ENCODE results near the gene KCNK5. TPM values are rescaled to one million over a fixed set of nuclear protein-coding genes. Genes with fewer than 3 reads are reported as not detected.

The KCNK5 gene
- total RNA-seq, 2 donors from 2014 or later: 1.1 to 2.0 TPM

DNA sequence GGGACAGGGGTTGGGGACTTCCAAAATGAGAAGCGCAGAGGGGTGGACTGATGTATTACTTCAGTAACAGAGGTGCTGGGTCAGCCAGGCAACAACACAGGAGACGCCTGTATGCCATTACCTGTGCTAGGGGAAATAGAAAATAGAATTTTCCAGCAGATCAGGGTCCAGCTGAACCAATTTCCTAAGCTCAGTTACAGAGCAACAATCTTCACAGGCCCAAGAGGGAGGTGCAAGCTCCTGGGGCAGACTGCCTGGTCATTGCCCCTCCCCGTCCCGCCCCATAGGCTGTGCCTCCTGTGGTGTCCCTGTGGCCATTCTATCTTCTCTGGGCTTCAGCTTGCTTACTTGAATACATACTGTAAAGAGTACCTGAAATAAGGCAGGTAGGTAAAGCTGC lies 3.7 kb downstream of the KCNK5 start:
- H3K36me3 ChIP-seq: no peaks in the 10 kb centered on the region
- H3K27ac ChIP-seq: no peak overlapping the region
- TF ChIP-seq, protein P1, sequence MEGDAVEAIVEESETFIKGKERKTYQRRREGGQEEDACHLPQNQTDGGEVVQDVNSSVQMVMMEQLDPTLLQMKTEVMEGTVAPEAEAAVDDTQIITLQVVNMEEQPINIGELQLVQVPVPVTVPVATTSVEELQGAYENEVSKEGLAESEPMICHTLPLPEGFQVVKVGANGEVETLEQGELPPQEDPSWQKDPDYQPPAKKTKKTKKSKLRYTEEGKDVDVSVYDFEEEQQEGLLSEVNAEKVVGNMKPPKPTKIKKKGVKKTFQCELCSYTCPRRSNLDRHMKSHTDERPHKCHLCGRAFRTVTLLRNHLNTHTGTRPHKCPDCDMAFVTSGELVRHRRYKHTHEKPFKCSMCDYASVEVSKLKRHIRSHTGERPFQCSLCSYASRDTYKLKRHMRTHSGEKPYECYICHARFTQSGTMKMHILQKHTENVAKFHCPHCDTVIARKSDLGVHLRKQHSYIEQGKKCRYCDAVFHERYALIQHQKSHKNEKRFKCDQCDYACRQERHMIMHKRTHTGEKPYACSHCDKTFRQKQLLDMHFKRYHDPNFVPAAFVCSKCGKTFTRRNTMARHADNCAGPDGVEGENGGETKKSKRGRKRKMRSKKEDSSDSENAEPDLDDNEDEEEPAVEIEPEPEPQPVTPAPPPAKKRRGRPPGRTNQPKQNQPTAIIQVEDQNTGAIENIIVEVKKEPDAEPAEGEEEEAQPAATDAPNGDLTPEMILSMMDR (IDR thresholded peaks at IDR 0.05): no peak
- H3K4me3 ChIP-seq: no peak overlapping the region
- H3K27me3 ChIP-seq: peaks cover 4 to 8% of the 10 kb centered on the region in 2 donors
- H3K4me1 ChIP-seq: peaks cover 0 to 15% of the 10 kb centered on the region in 2 donors
- no peaks in the 10 kb centered on the region for H3K9me3 ChIP-seq
- no peak for DNase-seq (ENCODE audit: low spot score)

DNA sequence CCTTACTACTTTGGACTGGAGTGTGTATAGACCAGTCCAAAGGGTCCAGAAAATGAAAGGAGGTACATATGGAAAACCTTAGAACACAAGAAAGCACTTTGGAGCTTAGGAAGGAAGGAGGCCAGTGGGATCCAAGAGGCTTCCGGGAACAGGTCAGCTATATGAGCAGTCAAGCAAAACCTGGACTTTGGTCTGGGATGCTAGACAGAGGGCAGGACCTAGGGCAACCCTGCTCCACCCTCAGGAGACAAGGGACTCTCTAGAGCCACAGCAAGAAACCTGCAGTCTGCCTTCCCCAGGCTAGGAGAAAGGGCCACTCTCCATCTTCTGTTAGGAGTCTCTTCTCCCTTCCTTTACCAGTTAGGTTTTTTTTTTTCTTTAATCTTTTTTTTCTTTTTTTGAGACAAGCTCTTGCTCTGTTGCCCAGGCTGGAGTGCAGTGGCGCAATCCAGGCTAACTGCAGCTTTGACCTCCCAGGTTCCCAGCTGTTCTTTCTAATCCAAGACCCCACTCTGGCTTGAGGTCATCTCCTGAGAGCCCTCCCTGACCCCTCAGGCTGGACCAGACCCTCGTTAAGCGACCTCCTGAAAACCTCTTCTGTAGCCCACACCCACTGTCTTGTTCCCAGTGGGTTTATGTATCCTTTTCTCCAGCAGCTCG lies 4.6 kb downstream of the KCNK5 start:
- no peak for DNase-seq (ENCODE audit: low spot score)
- TF ChIP-seq, protein P1 (IDR thresholded peaks at IDR 0.05): no peak
- H3K27me3 ChIP-seq: peaks cover 4 to 8% of the 10 kb centered on the region in 2 donors
- peaks cover 0 to 15% of the 10 kb centered on the region in 2 donors for H3K4me1 ChIP-seq
- H3K9me3 ChIP-seq: no peaks in the 10 kb centered on the region
- H3K4me3 ChIP-seq: no peak overlapping the region
- H3K27ac ChIP-seq: peak overlapping the region in 1 of 2 donors; percentile 32
- no peaks in the 10 kb centered on the region for H3K36me3 ChIP-seq

DNA sequence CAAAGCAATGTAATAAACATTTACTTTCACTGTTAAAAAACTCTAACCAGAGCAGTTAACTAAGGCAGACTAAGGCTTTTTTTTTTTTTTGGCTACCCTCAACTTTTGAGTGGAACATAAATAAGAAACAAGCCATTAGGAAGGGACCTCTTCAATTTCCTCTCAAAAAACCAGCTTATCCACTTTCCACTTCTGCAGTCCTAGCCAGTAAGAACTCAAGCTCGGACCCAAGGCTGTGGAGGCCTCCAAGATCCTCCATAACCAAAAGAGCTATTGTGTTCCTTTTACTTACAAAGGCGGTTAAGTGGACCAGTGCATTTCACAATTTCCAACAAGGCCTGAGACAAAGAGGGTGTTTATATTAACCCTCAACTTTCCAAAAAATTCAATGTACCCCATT lies 5.3 kb downstream of the KCNK5 start:
- TF ChIP-seq, protein P1 (IDR thresholded peaks at IDR 0.05): no peak
- peak overlapping the region in 1 of 2 donors; percentile 32 for H3K27ac ChIP-seq
- peaks cover 0 to 10% of the 10 kb centered on the region in 2 donors for H3K4me1 ChIP-seq
- no peak for DNase-seq (ENCODE audit: low spot score)
- H3K36me3 ChIP-seq: no peaks in the 10 kb centered on the region
- peaks cover 2 to 4% of the 10 kb centered on the region in 2 donors for H3K27me3 ChIP-seq
- no peaks in the 10 kb centered on the region for H3K9me3 ChIP-seq
- no peak overlapping the region for H3K4me3 ChIP-seq

DNA sequence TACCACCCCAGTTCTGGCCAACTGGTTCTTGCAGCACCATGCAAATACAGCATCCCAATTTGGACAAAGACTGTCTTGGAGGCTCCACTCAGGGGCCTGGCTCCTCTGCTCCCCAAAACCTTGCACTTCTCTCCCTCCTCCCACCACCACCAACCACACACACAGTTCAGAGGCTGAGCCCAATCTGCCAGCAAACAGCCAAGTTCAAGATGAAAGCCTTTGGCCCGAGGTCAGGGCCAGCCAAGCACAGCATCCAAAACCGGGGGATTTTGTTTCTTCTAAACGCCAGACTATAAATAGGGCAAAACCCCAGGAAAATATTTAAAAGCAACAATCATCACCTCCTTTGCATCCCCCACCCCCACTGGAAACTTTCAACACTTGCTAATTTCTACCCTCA lies 5.7 kb downstream of the KCNK5 start:
- TF ChIP-seq, protein P1 (IDR thresholded peaks at IDR 0.05): no peak
- H3K4me1 ChIP-seq: peaks cover 0 to 5% of the 10 kb centered on the region in 2 donors
- no peak overlapping the region for H3K27ac ChIP-seq
- H3K36me3 ChIP-seq: no peaks in the 10 kb centered on the region
- DNase-seq (ENCODE audit: low spot score): no peak
- peaks cover 0 to 4% of the 10 kb centered on the region in 2 donors for H3K27me3 ChIP-seq
- H3K9me3 ChIP-seq: no peaks in the 10 kb centered on the region
- H3K4me3 ChIP-seq: no peak overlapping the region

DNA sequence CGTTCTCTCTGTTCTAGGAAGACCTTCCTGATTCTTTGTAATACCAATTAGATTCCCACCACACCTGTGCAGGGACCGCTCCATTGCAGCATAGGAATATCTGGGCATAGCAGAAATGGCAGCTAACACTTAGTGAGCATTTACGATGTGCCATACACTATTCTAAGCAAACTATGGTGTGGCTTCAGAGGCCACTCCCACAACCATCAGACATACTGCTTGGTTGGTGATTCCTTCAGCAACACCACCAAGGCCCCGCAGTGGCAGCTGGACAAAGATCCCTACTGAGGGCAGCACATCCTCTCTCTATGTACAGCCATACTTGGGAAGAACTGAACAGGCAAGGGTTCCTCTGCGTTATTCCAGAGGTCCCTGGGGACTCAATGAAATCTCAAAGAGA lies 6.2 kb downstream of the KCNK5 start:
- no peaks in the 10 kb centered on the region for H3K9me3 ChIP-seq
- TF ChIP-seq, protein P1 (IDR thresholded peaks at IDR 0.05): no peak
- peaks cover 0 to under 1% of the 10 kb centered on the region in 2 donors for H3K4me1 ChIP-seq
- H3K27ac ChIP-seq: no peak overlapping the region
- no peak for DNase-seq (ENCODE audit: low spot score)
- peaks cover 0 to under 1% of the 10 kb centered on the region in 2 donors for H3K27me3 ChIP-seq
- H3K36me3 ChIP-seq: no peaks in the 10 kb centered on the region
- no peak overlapping the region for H3K4me3 ChIP-seq
